Testis (tissue), 3 donors: ENCODE data around the gene ITGB5. TPM values are rescaled to one million over a fixed set of nuclear protein-coding genes. Genes with fewer than 3 reads are reported as not detected.

Source experiments
- DNase-seq: peaks from one replicate; pipeline ENCODE4 v3.0.0-alpha.2; 2019
- H3K27ac ChIP-seq, 2 donors: fragments of 200-600 bp; sonication (generic); one replicate each; pipeline ENCODE4 v1.5.1; 2019
- H3K27me3 ChIP-seq: fragments of 200-600 bp; sonication (generic); one replicate; pipeline ENCODE4 v1.5.1; 2019
- H3K36me3 ChIP-seq: fragments of 200-600 bp; sonication (generic); one replicate; pipeline ENCODE4 v1.5.1; 2017; ENCODE audit warnings: low read depth; ENCODE audit errors: missing control alignments
- H3K4me1 ChIP-seq: fragments of 200-600 bp; sonication (generic); one replicate; pipeline ENCODE4 v1.5.1; 2019
- H3K4me3 ChIP-seq, 2 donors: fragments of 200-600 bp; sonication (generic); one replicate each; pipeline ENCODE4 v1.5.1; 2017 to 2019
- H3K9me3 ChIP-seq: fragments of 200-600 bp; sonication (generic); one replicate; pipeline ENCODE4 v1.5.1; 2017
- POLR2A ChIP-seq: fragments of 450-650 bp; IDR thresholded peaks from one replicate; pipeline ENCODE4 v1.6.1; 2017; ENCODE audit warnings: antibody characterized with exemption, mild to moderate bottlenecking, moderate library complexity
- WGBS, 2 donors: methylation state at CpG; one replicate each; pipeline ENCODE4 v1.1.5; 2018; 5-methylcytosine and 5-hydroxymethylcytosine counted together
- intact Hi-C: fragments of 100-400 bp; cut with DNase I; formaldehyde crosslinking; loops from one replicate; pipeline ENCODE4 v1.15.1; 2023; ENCODE audit warnings: low total_unique reads
- polyA plus RNA-seq: library from polyadenylated mRNA; stranded (reverse); fragments of 350-450 nt; fragmentation: Illumina TruSeq; extraction: RNeasy Lipid Tissue Mini Kit (QIAGEN cat#74804); gene quantifications from one replicate; pipeline ENCODE4 v1.2.3, GENCODE V29; 2014; ENCODE audit warnings: low read depth, low replicate concordance; ENCODE audit not compliant: insufficient read depth
- total RNA-seq, 2 donors: library from RNA; depleted of rRNA; stranded (reverse); fragments of >200 nt; gene quantifications; one replicate each; pipeline ENCODE4 v1.2.3, GENCODE V29; 2016
- TF ChIP-seq, protein P1 (sequence below), 3 experiments: fragments of 450-650 bp in 2 of 3; fragments of 200-600 bp in 1 of 3; sonication (generic) in 1 of 3; IDR thresholded peaks; one replicate each; pipeline ENCODE4 v1.5.1; 2016 to 2019; ENCODE audit warnings: antibody characterized with exemption in 3 of 3, mild to moderate bottlenecking in 2 of 3, moderate library complexity in 1 of 3

The ITGB5 gene
- total and polyA plus RNA-seq, 3 donors from 2014 or later: 46.0 to 101 (median 76.9) TPM

DNA sequence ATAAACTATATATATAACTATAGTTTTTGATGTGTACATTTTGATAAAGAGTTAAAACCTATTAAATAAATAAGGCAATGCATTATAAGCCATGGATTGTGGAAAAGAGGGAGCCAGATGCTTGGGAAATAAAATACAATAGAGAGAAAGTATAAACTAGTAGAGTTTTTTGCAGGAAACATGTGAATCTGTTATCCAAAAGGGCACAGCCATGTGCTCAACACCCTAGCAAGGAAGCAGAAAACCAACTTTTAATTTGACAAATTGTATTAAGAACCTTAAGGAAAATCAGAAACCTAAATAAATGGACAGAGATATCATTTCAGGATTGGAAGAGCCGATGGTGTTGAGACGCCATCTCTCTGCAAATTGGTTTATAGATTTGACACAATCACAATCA, 63.5 kb downstream of the ITGB5 start:
- TF ChIP-seq, protein P1, sequence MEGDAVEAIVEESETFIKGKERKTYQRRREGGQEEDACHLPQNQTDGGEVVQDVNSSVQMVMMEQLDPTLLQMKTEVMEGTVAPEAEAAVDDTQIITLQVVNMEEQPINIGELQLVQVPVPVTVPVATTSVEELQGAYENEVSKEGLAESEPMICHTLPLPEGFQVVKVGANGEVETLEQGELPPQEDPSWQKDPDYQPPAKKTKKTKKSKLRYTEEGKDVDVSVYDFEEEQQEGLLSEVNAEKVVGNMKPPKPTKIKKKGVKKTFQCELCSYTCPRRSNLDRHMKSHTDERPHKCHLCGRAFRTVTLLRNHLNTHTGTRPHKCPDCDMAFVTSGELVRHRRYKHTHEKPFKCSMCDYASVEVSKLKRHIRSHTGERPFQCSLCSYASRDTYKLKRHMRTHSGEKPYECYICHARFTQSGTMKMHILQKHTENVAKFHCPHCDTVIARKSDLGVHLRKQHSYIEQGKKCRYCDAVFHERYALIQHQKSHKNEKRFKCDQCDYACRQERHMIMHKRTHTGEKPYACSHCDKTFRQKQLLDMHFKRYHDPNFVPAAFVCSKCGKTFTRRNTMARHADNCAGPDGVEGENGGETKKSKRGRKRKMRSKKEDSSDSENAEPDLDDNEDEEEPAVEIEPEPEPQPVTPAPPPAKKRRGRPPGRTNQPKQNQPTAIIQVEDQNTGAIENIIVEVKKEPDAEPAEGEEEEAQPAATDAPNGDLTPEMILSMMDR (IDR thresholded peaks at IDR 0.05): no peak
- TF ChIP-seq POLR2A: no peak
- 81 to 97% methylated on average over 2 of the region's 2 CpGs for WGBS, 2 donors

DNA sequence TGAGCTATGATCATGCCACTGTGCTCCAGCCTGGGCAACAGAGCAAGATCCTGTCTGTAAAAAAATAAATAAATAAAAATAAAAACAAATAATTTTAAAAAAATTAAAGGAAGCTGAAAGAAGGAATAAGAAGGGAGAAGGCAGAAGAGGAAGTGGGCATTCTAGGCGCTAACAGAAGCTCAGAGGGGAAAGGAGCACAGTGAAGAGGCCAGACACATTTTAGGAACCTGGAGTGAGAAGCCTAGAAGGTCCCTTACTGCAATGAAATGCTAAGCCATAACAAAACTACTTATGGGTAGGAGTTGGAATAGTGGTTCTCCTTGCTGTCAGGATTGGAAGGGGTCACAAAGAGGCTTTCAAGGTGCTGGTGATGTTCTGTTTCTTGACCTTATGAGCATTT, 64.0 kb downstream of the ITGB5 start:
- WGBS, 2 donors: 86 to 100% methylated on average over 1 of the region's 1 CpG
- no peak overlapping the region for H3K27ac ChIP-seq
- intact Hi-C loops: no loop called here
- TF ChIP-seq POLR2A: no peak
- TF ChIP-seq, protein P1 (IDR thresholded peaks at IDR 0.05): no peak
- H3K27me3 ChIP-seq: no peaks in the 10 kb centered on the region
- no peaks in the 10 kb centered on the region for H3K9me3 ChIP-seq
- no peaks in the 10 kb centered on the region for H3K4me1 ChIP-seq
- no peaks in the 10 kb centered on the region for H3K36me3 ChIP-seq
- no peak overlapping the region for H3K4me3 ChIP-seq
- DNase-seq: no peak

More for the DNA sequence above, 63.5 kb downstream of the ITGB5 start:
- H3K27ac ChIP-seq: no peak overlapping the region
- intact Hi-C loops: no loop called here
- no peaks in the 10 kb centered on the region for H3K27me3 ChIP-seq
- H3K4me1 ChIP-seq: no peaks in the 10 kb centered on the region
- H3K4me3 ChIP-seq: no peak overlapping the region
- H3K36me3 ChIP-seq: no peaks in the 10 kb centered on the region
- no peaks in the 10 kb centered on the region for H3K9me3 ChIP-seq
- no peak for DNase-seq

DNA sequence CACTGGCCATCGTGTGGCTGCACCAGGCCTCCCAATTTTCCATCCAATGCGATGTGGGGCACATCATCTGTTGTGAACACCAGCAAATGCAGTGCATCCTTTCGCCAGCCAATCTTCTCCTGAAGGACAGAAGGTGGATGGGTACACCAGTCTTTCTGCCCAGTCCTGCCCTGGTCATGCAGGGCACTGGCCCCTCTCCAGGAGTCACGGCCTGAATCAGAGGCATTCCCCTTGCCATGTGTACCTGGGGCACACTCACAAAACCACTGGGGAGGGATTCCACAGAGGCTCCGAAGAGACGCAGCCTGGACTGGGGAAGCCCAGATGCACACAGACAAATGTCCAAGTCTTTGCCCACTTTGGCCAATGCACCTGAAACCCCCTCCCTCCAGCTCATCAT, 65.8 kb downstream of the ITGB5 start:
- intact Hi-C loops: no loop called here
- Histone ChIP-seq H3K4me3 (no peak overlapping the region), H3K4me1 (no peaks in the 10 kb centered on the region), H3K27me3 (no peaks in the 10 kb centered on the region), H3K36me3 (no peaks in the 10 kb centered on the region), H3K9me3 (no peaks in the 10 kb centered on the region), H3K27ac (no peak overlapping the region)
- DNase-seq: no peak
- TF ChIP-seq, protein P1 (IDR thresholded peaks at IDR 0.05): no peak
- 94 to 95% methylated on average over 6 of the region's 6 CpGs for WGBS, 2 donors

DNA sequence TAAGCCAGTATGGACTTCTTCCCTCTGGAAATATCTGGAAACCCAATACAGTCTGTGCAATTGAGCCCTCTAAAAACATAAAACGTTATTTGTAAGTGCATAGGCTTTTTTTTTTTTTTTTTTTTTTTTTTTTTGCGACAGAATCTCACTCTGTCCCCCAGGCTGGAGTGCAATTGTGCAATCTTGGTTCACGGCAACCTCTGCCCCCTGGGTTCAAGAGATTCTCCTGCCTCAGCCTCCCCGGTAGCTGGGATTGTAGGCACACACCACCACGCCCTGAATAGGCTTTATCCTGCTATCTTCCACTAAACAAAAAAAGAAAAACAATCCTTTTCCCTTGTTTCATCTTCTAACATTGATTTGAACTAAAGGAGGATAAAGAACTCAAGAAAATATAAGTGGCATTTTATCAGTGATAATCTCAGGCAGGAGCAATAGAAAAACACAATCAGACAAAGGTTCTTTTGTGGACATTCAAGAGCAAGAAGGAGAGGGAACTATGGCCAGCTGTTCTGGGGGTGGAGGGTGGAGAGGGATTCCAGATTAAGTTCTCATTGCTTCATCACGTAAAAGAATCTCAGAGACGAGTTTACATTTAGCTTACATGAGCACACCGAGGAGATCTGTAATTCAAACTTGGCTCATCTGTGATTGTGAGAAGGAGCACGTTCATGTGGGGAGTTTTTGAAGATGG, 68.6 kb downstream of the ITGB5 start:
- DNase-seq: no peak
- Histone ChIP-seq H3K27me3 (no peaks in the 10 kb centered on the region), H3K27ac (no peak overlapping the region), H3K4me3 (no peak overlapping the region), H3K9me3 (no peaks in the 10 kb centered on the region), H3K36me3 (no peaks in the 10 kb centered on the region), H3K4me1 (peaks cover under 1% of the 10 kb centered on the region)
- TF ChIP-seq POLR2A: no peak
- TF ChIP-seq, protein P1 (IDR thresholded peaks at IDR 0.05): no peak
- intact Hi-C loops: no loop called here
- 57 to 63% methylated on average over 9 of the region's 9 CpGs for WGBS, 2 donors

DNA sequence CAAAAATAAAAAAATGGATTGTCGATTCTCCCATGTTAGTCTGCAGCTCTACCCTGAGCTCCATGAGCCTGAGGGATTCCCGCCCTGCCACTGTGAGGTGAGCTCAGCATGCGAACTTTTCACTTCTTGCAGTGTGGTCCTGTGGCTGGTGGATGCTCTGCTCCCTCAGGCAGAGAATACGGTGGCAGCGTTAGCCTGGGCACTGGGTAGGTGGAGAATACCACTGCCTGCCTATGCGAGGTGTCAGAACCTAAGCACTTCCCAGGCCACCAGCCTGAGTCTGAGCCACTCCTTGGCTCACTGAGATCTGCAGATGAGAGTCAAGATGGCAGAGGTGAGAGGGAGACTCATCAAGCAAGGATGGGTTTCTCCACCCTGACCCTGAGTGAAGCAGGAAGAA, 70.1 kb downstream of the ITGB5 start:
- WGBS, 2 donors: 95 to 96% methylated on average over 5 to 6 of the region's 6 CpGs
- DNase-seq: no peak
- Histone ChIP-seq H3K9me3 (no peaks in the 10 kb centered on the region), H3K27ac (no peak overlapping the region), H3K36me3 (no peaks in the 10 kb centered on the region), H3K27me3 (no peaks in the 10 kb centered on the region), H3K4me3 (no peak overlapping the region), H3K4me1 (peaks cover 4% of the 10 kb centered on the region)
- TF ChIP-seq POLR2A: no peak
- TF ChIP-seq, protein P1 (IDR thresholded peaks at IDR 0.05): no peak
- intact Hi-C loops: no loop called here
